ENCODE results near the gene ENPP5.

Gene ENPP5, protein sequence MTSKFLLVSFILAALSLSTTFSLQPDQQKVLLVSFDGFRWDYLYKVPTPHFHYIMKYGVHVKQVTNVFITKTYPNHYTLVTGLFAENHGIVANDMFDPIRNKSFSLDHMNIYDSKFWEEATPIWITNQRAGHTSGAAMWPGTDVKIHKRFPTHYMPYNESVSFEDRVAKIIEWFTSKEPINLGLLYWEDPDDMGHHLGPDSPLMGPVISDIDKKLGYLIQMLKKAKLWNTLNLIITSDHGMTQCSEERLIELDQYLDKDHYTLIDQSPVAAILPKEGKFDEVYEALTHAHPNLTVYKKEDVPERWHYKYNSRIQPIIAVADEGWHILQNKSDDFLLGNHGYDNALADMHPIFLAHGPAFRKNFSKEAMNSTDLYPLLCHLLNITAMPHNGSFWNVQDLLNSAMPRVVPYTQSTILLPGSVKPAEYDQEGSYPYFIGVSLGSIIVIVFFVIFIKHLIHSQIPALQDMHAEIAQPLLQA

DNA sequence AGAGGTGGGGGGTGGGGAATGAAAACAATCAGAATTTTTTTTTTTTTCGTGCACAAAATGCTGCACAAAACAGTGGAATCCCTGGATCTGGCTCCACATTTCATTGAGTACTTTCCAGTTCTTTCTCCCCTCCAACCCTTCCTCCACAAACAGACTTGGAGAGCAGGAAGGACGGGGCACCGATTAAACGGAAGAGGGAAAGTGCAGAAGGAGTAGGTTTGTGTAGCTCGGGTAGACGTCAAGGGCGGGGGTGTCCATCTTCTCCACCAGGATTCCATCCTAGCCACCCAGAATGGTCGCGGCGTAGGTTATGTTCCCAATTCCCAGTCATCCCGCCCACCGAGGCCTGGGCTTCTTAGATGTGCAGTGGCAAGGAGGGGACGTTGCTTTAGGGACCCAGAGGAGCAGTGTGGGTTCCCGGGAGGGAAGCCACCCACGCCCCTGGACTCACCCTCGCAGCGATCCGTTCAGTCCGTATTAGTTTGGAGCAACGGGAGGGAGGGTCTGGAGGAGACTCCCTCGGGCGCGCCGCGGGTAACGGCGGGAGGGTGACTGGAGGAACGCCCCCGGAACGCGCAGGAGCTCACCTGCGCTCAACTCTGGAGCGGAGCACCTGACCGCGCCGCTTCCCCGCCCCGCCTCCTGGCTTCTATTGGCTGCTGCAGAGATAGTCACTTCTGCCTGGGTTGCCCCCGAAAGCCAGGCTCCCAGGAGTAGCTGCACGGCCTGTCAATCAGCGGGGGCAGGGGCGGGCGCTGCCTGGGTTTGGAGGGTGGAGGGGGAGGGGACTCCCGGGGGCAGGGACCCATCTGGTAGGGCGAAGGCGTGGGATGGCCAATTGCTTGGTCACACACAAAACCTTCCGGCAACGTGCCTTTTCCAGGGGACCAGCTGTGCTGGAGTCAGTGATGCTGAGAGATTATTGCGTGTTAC lies at the start of gene ENPP5:
Gene ENPP5, minus strand, starts transcription at position 624 of the 933 bp plus-strand sequence. CDS start 2,718 bp downstream, outside the sequence.
- H3K4me3 ChIP-seq (ENCODE audit: low read depth, low read length), result peak within 1 kb of the TSS; percentile 93
- DNase-seq (ENCODE audit: low read depth), result peak; percentile 82
- TF ChIP-seq, protein P1, sequence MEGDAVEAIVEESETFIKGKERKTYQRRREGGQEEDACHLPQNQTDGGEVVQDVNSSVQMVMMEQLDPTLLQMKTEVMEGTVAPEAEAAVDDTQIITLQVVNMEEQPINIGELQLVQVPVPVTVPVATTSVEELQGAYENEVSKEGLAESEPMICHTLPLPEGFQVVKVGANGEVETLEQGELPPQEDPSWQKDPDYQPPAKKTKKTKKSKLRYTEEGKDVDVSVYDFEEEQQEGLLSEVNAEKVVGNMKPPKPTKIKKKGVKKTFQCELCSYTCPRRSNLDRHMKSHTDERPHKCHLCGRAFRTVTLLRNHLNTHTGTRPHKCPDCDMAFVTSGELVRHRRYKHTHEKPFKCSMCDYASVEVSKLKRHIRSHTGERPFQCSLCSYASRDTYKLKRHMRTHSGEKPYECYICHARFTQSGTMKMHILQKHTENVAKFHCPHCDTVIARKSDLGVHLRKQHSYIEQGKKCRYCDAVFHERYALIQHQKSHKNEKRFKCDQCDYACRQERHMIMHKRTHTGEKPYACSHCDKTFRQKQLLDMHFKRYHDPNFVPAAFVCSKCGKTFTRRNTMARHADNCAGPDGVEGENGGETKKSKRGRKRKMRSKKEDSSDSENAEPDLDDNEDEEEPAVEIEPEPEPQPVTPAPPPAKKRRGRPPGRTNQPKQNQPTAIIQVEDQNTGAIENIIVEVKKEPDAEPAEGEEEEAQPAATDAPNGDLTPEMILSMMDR (IDR thresholded peaks at IDR 0.05; ENCODE audit: control insufficient read depth, extremely low read depth, insufficient read depth), result no peak

DNA sequence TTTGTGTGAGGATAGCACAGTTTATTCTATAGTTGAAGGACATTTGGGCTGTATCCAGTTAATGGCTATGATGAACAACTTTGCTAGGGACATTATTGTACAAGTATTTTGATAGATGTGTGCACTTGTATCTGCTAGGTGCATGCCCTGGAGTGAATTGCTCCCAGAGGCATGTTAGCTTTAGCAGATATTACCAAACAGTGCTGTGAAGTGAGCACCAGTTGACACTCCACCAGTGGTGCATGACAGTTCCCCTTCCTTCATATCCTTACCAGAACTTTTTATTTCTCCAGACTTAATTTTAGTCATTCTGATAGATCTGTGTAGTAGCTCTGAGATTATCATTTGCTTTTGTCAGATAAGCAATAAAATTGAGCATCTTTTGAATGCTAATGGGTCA lies 48.9 kb upstream of the ENPP5 start:
- TF ChIP-seq, protein P1 (IDR thresholded peaks at IDR 0.05; ENCODE audit: control insufficient read depth, extremely low read depth, insufficient read depth), result no peak
- H3K4me3 ChIP-seq (ENCODE audit: low read depth, low read length), result no peak overlapping the region

DNA sequence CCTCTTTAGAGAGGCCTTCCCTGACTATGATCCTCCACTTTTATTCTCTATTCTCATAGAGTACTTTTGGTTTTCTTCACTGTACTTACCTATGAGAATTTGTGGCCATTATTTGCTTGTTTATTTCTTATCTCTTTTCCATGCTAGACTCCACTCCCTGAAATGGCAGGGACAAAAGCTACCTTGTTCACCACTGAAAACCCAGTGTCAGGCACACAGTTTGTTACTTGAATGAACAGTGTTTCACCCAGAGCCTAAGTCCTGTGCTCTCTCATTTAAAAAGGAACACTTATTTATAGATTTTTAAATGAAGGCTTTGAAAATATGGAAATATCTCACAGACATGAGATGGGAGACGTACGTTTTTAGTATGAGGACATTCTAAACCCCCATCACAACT lies 47.7 kb upstream of the ENPP5 start:
- no peak overlapping the region for H3K4me3 ChIP-seq (ENCODE audit: low read depth, low read length)
- TF ChIP-seq, protein P1 (IDR thresholded peaks at IDR 0.05; ENCODE audit: control insufficient read depth, extremely low read depth, insufficient read depth), result no peak
- no peak for DNase-seq (ENCODE audit: low read depth)

More for the DNA sequence above, 48.9 kb upstream of the ENPP5 start:
- no peak for DNase-seq (ENCODE audit: low read depth)

DNA sequence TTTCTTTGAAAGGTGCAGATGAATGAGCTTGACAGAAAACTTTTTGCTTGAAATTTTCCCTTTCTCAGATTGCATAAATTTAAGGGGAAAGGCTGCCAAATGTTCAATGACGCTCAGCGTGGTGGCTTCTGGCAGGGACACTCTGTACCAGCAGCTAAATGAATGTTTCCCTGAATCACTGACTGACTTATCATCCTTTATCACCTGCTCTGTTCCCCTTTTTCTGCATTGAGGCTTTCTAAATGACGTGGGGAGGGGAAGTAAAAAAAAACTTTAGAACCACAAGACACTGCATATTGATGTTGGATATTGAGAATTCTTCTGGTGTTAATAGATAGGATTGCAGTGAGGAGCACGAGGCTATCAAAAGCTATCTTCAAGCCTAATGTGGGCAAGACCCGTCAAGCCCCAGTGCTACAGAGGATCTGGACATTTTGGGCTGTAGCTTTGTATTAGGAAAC lies 46.9 kb upstream of the ENPP5 start:
- DNase-seq (ENCODE audit: low read depth), result no peak
- TF ChIP-seq, protein P1 (IDR thresholded peaks at IDR 0.05; ENCODE audit: control insufficient read depth, extremely low read depth, insufficient read depth), result no peak
- no peak overlapping the region for H3K4me3 ChIP-seq (ENCODE audit: low read depth, low read length)

DNA sequence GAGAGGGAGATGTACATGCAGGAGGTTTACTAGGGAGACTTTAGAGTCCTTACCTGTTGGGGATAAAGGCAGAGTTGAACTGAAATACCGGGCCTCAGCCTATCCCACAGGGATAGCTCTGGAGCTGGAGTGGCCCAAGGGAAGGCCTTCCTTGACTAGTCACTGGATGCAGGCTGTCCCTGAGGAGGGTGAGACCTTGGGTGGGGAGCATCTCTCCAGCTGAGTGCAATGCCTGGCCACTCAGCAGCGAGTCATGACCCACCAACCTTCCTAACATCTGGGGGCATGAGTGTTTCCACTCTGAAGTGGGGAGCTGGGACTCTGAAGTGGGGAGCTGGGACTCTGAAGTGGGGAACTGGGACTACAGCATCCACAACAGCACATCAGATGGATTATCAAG lies 46.1 kb upstream of the ENPP5 start:
- TF ChIP-seq, protein P1 (IDR thresholded peaks at IDR 0.05; ENCODE audit: control insufficient read depth, extremely low read depth, insufficient read depth), result no peak
- no peak for DNase-seq (ENCODE audit: low read depth)
- no peak overlapping the region for H3K4me3 ChIP-seq (ENCODE audit: low read depth, low read length)

DNA sequence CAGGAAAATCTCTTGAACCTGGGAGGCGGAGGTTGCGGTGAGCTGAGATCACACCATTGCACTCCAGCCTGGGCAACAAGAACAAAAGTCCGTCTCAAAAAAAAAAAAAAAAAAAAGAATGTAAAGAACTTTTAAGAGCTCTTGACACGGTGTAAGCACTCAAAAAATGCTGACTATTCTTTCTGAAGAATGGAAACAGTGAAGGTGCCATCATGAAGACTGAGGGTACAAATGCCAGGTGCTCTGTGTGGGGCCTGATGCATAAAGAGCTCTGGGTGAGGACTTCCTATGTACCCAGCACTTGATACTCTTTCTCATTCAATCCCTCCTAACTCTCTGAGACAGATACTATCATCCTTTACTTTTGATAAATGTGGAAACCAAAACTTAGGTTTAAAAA lies 45.0 kb upstream of the ENPP5 start:
- no peak overlapping the region for H3K4me3 ChIP-seq (ENCODE audit: low read depth, low read length)
- TF ChIP-seq, protein P1 (IDR thresholded peaks at IDR 0.05; ENCODE audit: control insufficient read depth, extremely low read depth, insufficient read depth), result no peak
- DNase-seq (ENCODE audit: low read depth), result no peak

Data from LNCaP clone FGC (cell line).